GM12878 (cell line): Measurements from ENCODE around the gene HACE1. TPM values are rescaled to one million over a fixed set of nuclear protein-coding genes. Genes with fewer than 3 reads are reported as not detected.

ENCODE experiments used
- ATAC-seq: fragments of 200-7000 bp; cut with Tn5 transposase; 3 replicates; pipeline ENCODE4 v1.9.1; 2020; ENCODE audit warnings: mild to moderate bottlenecking, moderate library complexity
- BruUV-seq: library from RNA; stranded (reverse); fragments of 400-500 nt; replicated peaks from 2 replicates; lab custom pipeline; 2021; lab: Mats Ljungman, UMichigan
- CTCF ChIA-PET: fragments of 300-600 bp; sonication (Branson Sonifier 250); formaldehyde crosslinking; extraction: SDS; loops from one replicate; lab custom pipeline; 2021; ENCODE audit warnings: inconsistent platforms; lab: Yijun Ruan, JAX
- POLR2A ChIA-PET: fragments of 350-600 bp; formaldehyde crosslinking; extraction: SDS; loops from one replicate; lab custom pipeline; 2021; ENCODE audit warnings: inconsistent platforms; lab: Charles Lee
- RAD21 ChIA-PET: fragments of 300-600 bp; sonication (Branson Sonifier 250); formaldehyde crosslinking; loops from one replicate; lab custom pipeline; 2023; ENCODE audit warnings: antibody characterized with exemption; ENCODE audit not compliant: unreplicated experiment; lab: Charles Lee
- SMC1A ChIA-PET: fragments of 300-600 bp; sonication (Branson Sonifier 250); formaldehyde crosslinking; loops from one replicate; lab custom pipeline; 2023; ENCODE audit not compliant: unreplicated experiment, uncharacterized antibody; lab: Charles Lee
- DNase-seq: peaks from one replicate; pipeline ENCODE4 v3.0.0-alpha.2; 2011; ENCODE audit warnings: low read depth, low spot score
- FAIRE-seq: peaks from 3 replicates; lab custom pipeline; 2011; peaks lifted over from hg19 to GRCh38; lab: Jason Lieb, UNC
- H2AFZ ChIP-seq: 2 replicates; pipeline ENCODE4 v1.6.0; 2011; ENCODE audit warnings: low read depth, low read length, control low read depth; ENCODE audit not compliant: control insufficient read depth
- H3K27ac ChIP-seq: 2 replicates; pipeline ENCODE4 v1.5.1; 2011; ENCODE audit warnings: control low read depth; ENCODE audit not compliant: control insufficient read depth, insufficient read depth
- H3K27me3 ChIP-seq, 2 experiments: replicated peaks in 1 of 2; 2 replicates each; pipeline versions ENCODE4 v1.6.0 to v1.6.1; 2011; ENCODE audit warnings: low read length in 1 of 2; ENCODE audit not compliant: control insufficient read depth in 2 of 2, insufficient read depth in 2 of 2
- H3K36me3 ChIP-seq, 2 experiments: 2 replicates each; pipeline ENCODE4 v1.5.1; 2011; ENCODE audit warnings: low read length in 1 of 2; ENCODE audit not compliant: control insufficient read depth in 2 of 2, insufficient read depth in 2 of 2
- H3K4me1 ChIP-seq: 2 replicates; pipeline ENCODE4 v1.6.1; 2011; ENCODE audit warnings: mild to moderate bottlenecking, low read length, moderate library complexity, mixed read lengths; ENCODE audit not compliant: control insufficient read depth, insufficient read depth
- H3K4me2 ChIP-seq: 2 replicates; pipeline ENCODE4 v1.6.0; 2011; ENCODE audit warnings: control low read depth; ENCODE audit not compliant: control insufficient read depth, insufficient read depth
- H3K4me3 ChIP-seq: fragments of 200-600 bp; sonication (generic); 2 replicates; pipeline ENCODE4 v1.5.1; 2016
- H3K79me2 ChIP-seq: 2 replicates; pipeline ENCODE4 v1.6.0; 2011; ENCODE audit warnings: low read length; ENCODE audit not compliant: control insufficient read depth, insufficient read depth
- H3K9ac ChIP-seq: 2 replicates; pipeline ENCODE4 v1.8.0; 2011; ENCODE audit warnings: low read length, control low read depth, mixed read lengths; ENCODE audit not compliant: control insufficient read depth, insufficient read depth
- H3K9me3 ChIP-seq: replicated peaks from 3 replicates; pipeline ENCODE4 v1.5.1; 2011; ENCODE audit warnings: mild to moderate bottlenecking, low read length; ENCODE audit not compliant: control insufficient read depth, insufficient read depth
- H4K20me1 ChIP-seq: 2 replicates; pipeline ENCODE4 v1.6.0; 2011; ENCODE audit not compliant: control insufficient read depth, insufficient read depth
- ATF2 ChIP-seq: IDR thresholded peaks from 2 replicates; pipeline ENCODE4 v1.6.1; 2012; ENCODE audit warnings: low read length, inconsistent platforms
- BACH1 ChIP-seq: fragments of 450-650 bp; IDR thresholded peaks from 2 replicates; pipeline ENCODE4 v1.6.1; 2017; ENCODE audit warnings: mild to moderate bottlenecking, borderline replicate concordance
- CREM ChIP-seq: IDR thresholded peaks from 2 replicates; pipeline ENCODE4 v1.6.1; 2014; ENCODE audit warnings: antibody characterized with exemption, low read depth
- E4F1 ChIP-seq: fragments of 450-650 bp; IDR thresholded peaks from 2 replicates; pipeline ENCODE4 v1.6.1; 2018; ENCODE audit warnings: borderline replicate concordance, mild to moderate bottlenecking; ENCODE audit not compliant: partially characterized antibody
- FOXK2 ChIP-seq: fragments of 450-650 bp; IDR thresholded peaks from 2 replicates; pipeline ENCODE4 v1.6.1; 2017; ENCODE audit warnings: mild to moderate bottlenecking, moderate library complexity
- IRF3 ChIP-seq: fragments of 450-650 bp; IDR thresholded peaks from 2 replicates; pipeline ENCODE4 v1.6.1; 2014; ENCODE audit warnings: mild to moderate bottlenecking
- JUNB ChIP-seq: IDR thresholded peaks from 2 replicates; pipeline ENCODE4 v1.6.1; 2016; ENCODE audit warnings: antibody characterized with exemption, mild to moderate bottlenecking
- NFIC ChIP-seq: IDR thresholded peaks from 2 replicates; pipeline ENCODE4 v1.6.1; 2012; ENCODE audit warnings: low read depth, mild to moderate bottlenecking, inconsistent platforms, low read length, moderate library complexity
- NR2C2 ChIP-seq: IDR thresholded peaks from 2 replicates; pipeline ENCODE4 v1.6.1; 2011; ENCODE audit warnings: borderline replicate concordance, low read depth; ENCODE audit not compliant: control insufficient read depth, insufficient read length
- POU2F2 ChIP-seq: IDR thresholded peaks from 3 replicates; pipeline ENCODE4 v1.6.1; 2011; ENCODE audit warnings: low read depth, mild to moderate bottlenecking, low read length, borderline replicate concordance
- SRF ChIP-seq, 2 experiments: IDR thresholded peaks; 2 replicates each; pipeline ENCODE4 v1.6.1; 2011; ENCODE audit warnings: low read depth in 2 of 2, low read length in 2 of 2, mild to moderate bottlenecking in 1 of 2, moderate library complexity in 1 of 2
- TARDBP ChIP-seq: IDR thresholded peaks from 2 replicates; pipeline ENCODE4 v1.6.1; 2016; ENCODE audit warnings: borderline replicate concordance
- ZNF384 ChIP-seq: IDR thresholded peaks from 2 replicates; pipeline ENCODE4 v1.6.1; 2012; ENCODE audit warnings: low read depth, mild to moderate bottlenecking, low read length, improper control_type of control experiment, borderline replicate concordance
- whole genome bisulfite sequencing: methylation state at CpG from one replicate; pipeline ENCODE4 v1.1.6; 2016; ENCODE audit warnings: low lambda C conversion rate; ENCODE audit not compliant: insufficient replicate concordance, insufficient coverage; ENCODE audit errors: missing lambda C conversion rate; 5-methylcytosine and 5-hydroxymethylcytosine counted together
- in situ Hi-C: fragments of 300-500 bp; cut with MboI; formaldehyde crosslinking; loops from 9 replicates; pipeline ENCODE4 v1.14.3; 2018; ENCODE audit warnings: mixed read lengths
- intact Hi-C: fragments of 100-400 bp; cut with micrococcal nuclease; formaldehyde crosslinking; loops from one replicate; pipeline ENCODE4 v1.14.2; 2022; ENCODE audit not compliant: unreplicated experiment
- polyA plus RNA-seq, 11 experiments: library from polyadenylated mRNA; depleted of rRNA in 4 of 11; unstranded in 6 of 11; stranded (reverse) in 5 of 11; fragments of >200 nt; fragmentation: Nextera tagmentation in 4 of 11; fragmentation: Illumina TruSeq in 1 of 11; extraction: Ambion mirVana in 4 of 11; extraction: Trizol in 1 of 11; gene quantifications; 1 replicate in 1 of 11; 2 replicates in 10 of 11; pipeline versions ENCODE4 v1.2.1 to v1.2.3, GENCODE V29; 2011 to 2016; ENCODE audit warnings: inconsistent platforms in 2 of 11, missing spikeins in 2 of 11, low read depth in 1 of 11
- total RNA-seq, 4 experiments: library from RNA; depleted of rRNA in 3 of 4; stranded (reverse); fragments of >200 nt in 3 of 4; fragmentation: Illumina TruSeq in 1 of 4; extraction: Trizol in 1 of 4; gene quantifications; 2 replicates each; pipeline versions ENCODE4 v1.2.1 to v1.2.3, GENCODE V29; 2013 to 2021

HACE1 gene
- total and polyA plus RNA-seq, 10 of the 15 experiments (the other 5 are each of a cell fraction or from before 2014, with no cell fraction given): 1.6 to 16.9 (median 5.6) TPM

GRCh38 chr6:104908888-104909525 lies 49.3 kb upstream of the HACE1 start (continued):
- no peak for TF ChIP-seq CREM
- TF ChIP-seq NFIC: no peak
- TF ChIP-seq JUNB: no peak
- TF ChIP-seq E4F1: no peak
- no peak for TF ChIP-seq SRF (IDR thresholded peaks at IDR 0.05; ENCODE audit: low read depth in 2 of 2, low read length in 2 of 2)
- no peak for TF ChIP-seq BACH1

GRCh38 chr6:104908031-104908887 lies 48.5 kb upstream of the HACE1 start:
- SMC1A ChIA-PET: interaction anchor here (1.3 kb wide), 1 partner anchor 169 kb away, joined by 3 read pairs; no protein-coding TSS in a partner anchor
- RAD21 ChIA-PET: interaction anchor here (0.6 kb wide), 1 partner anchor 135 kb away, joined by 3 read pairs; no protein-coding TSS in a partner anchor

More at GRCh38 chr6:104908031-104908887, 48.5 kb upstream of the HACE1 start:
- Histone ChIP-seq H3K27ac (no peak overlapping the region), H2AFZ (no peak overlapping the region), H3K36me3 (no peaks in the 10 kb centered on the region), H3K79me2 (no peaks in the 10 kb centered on the region), H3K4me2 (no peak overlapping the region), H3K9ac (no peak overlapping the region), H4K20me1 (no peaks in the 10 kb centered on the region), H3K4me1 (no peaks in the 10 kb centered on the region), H3K9me3 (no peaks in the 10 kb centered on the region), H3K4me3 (no peak overlapping the region), H3K27me3 (no peaks in the 10 kb centered on the region; a peak in 1 of 4 replicates)
- intact Hi-C loops: no loop called here
- no peak for DNase-seq
- BruUV-seq: no TSS peak
- ChIA-PET POLR2A (no interaction called here), CTCF (no interaction called here)
- no peak for ATAC-seq
- FAIRE-seq: no peak
- WGBS: 15% methylated on average over 6 of the region's 6 CpGs
- TF ChIP-seq TARDBP (no peak), NR2C2 (no peak), FOXK2 (no peak), IRF3 (no peak), ZNF384 (no peak), ATF2 (no peak), POU2F2 (no peak)
- in situ Hi-C loops: no loop called here
